Gastroesophageal sphincter (tissue), 4 donors: ENCODE measurements around the gene ZBED3. TPM values are rescaled to one million over a fixed set of nuclear protein-coding genes. Genes with fewer than 3 reads are reported as not detected.

Experiments
- ATAC-seq: fragments of 150-250 bp; one replicate; pipeline ENCODE4 v1.9.1; 2016; ENCODE audit warnings: mild to moderate bottlenecking, moderate library complexity
- H3K27ac ChIP-seq, 4 donors: fragments of 200-600 bp; sonication (generic) in 3 of 4; 1 replicate in 3 of 4; 2 replicates in 1 of 4; pipeline ENCODE4 v1.5.1; 2016 to 2019
- H3K27me3 ChIP-seq: fragments of 200-600 bp; sonication (generic); one replicate; pipeline ENCODE4 v1.5.1; 2019
- H3K36me3 ChIP-seq, 2 donors: fragments of 200-600 bp; sonication (generic); one replicate each; pipeline ENCODE4 v1.5.1; 2019; ENCODE audit warnings: control low read depth in 1 of 2
- H3K4me1 ChIP-seq, 3 donors: fragments of 200-600 bp; sonication (generic); 1 replicate in 2 of 3; 2 replicates in 1 of 3; pipeline ENCODE4 v1.5.1; 2016 to 2019; ENCODE audit warnings: control low read depth in 2 of 3
- H3K4me3 ChIP-seq, 2 donors: fragments of 200-600 bp; sonication (generic); one replicate each; pipeline ENCODE4 v1.5.1; 2019; ENCODE audit warnings: mild to moderate bottlenecking in 1 of 2, moderate library complexity in 1 of 2
- H3K9me3 ChIP-seq, 3 donors: fragments of 200-600 bp; sonication (generic); one replicate each; pipeline ENCODE4 v1.5.1; 2017 to 2019; ENCODE audit warnings: control low read depth in 2 of 3
- EP300 ChIP-seq: sonication (generic); formaldehyde crosslinking; IDR thresholded peaks from one replicate; pipeline ENCODE4 v1.6.1; 2017; ENCODE audit warnings: antibody characterized with exemption, mild to moderate bottlenecking
- POLR2A ChIP-seq, 2 donors: fragments of 450-650 bp; IDR thresholded peaks; one replicate each; pipeline ENCODE4 v1.6.1; 2017; ENCODE audit warnings: antibody characterized with exemption in 2 of 2, mild to moderate bottlenecking in 2 of 2, moderate library complexity in 1 of 2
- POLR2AphosphoS5 ChIP-seq: sonication (generic); formaldehyde crosslinking; IDR thresholded peaks from one replicate; pipeline ENCODE4 v1.6.1; 2017; ENCODE audit warnings: antibody characterized with exemption
- WGBS, 2 donors: methylation state at CpG; one replicate each; pipeline ENCODE4 v1.1.5; 2018; ENCODE audit warnings: low coverage in 1 of 2; 5-methylcytosine and 5-hydroxymethylcytosine counted together
- total RNA-seq, 4 donors: library from RNA; depleted of rRNA; stranded (reverse); fragments of >200 nt; gene quantifications; one replicate each; pipeline ENCODE4 v1.1.0, GENCODE V29; 2016
- TF ChIP-seq, protein P1 (sequence below), 4 experiments: fragments of 200-600 bp in 2 of 4; fragments of 450-650 bp in 2 of 4; sonication (generic) in 1 of 4; IDR thresholded peaks; one replicate each; pipeline ENCODE4 v1.5.1; 2017 to 2019; ENCODE audit warnings: antibody characterized with exemption in 4 of 4, mild to moderate bottlenecking in 2 of 4, moderate library complexity in 2 of 4

The ZBED3 gene
- total RNA-seq, 4 donors from 2014 or later = 3.2 to 16.2 (median 9.2) TPM

DNA sequence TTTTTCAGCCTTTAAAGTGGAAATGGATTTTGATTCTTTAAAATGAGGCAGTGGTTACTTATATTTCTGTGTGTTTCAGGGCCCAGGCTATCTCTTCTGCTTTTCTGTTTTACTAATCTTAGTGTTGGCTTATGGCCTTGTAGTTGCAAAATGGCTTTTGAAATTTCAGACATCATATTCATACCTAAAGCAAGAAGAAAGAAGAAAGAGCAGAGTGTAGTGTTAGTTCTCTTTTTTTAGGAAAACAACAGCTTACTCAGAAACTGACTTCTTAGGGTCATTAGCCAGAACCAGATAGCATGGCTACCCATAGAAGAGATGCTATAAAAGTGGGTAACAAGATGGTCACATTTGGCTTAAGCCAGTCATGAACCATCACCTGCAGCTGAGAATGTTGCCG, 20.9 kb downstream of the ZBED3 start:
- WGBS, 2 donors = 100% methylated on average over 1 of the region's 1 CpG
- Histone ChIP-seq H3K27me3 (no peaks in the 10 kb centered on the region), H3K36me3 (peaks cover 4 to 76% of the 10 kb centered on the region in 2 donors), H3K4me3 (no peak overlapping the region), H3K4me1 (no peaks in the 10 kb centered on the region), H3K9me3 (no peaks in the 10 kb centered on the region), H3K27ac (no peak overlapping the region)
- no peak for ATAC-seq
- TF ChIP-seq EP300 (no peak), POLR2AphosphoS5 (no peak), POLR2A (IDR thresholded peaks at IDR 0.05) (no peak)
- TF ChIP-seq, protein P1, sequence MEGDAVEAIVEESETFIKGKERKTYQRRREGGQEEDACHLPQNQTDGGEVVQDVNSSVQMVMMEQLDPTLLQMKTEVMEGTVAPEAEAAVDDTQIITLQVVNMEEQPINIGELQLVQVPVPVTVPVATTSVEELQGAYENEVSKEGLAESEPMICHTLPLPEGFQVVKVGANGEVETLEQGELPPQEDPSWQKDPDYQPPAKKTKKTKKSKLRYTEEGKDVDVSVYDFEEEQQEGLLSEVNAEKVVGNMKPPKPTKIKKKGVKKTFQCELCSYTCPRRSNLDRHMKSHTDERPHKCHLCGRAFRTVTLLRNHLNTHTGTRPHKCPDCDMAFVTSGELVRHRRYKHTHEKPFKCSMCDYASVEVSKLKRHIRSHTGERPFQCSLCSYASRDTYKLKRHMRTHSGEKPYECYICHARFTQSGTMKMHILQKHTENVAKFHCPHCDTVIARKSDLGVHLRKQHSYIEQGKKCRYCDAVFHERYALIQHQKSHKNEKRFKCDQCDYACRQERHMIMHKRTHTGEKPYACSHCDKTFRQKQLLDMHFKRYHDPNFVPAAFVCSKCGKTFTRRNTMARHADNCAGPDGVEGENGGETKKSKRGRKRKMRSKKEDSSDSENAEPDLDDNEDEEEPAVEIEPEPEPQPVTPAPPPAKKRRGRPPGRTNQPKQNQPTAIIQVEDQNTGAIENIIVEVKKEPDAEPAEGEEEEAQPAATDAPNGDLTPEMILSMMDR (IDR thresholded peaks at IDR 0.05) = no peak

DNA sequence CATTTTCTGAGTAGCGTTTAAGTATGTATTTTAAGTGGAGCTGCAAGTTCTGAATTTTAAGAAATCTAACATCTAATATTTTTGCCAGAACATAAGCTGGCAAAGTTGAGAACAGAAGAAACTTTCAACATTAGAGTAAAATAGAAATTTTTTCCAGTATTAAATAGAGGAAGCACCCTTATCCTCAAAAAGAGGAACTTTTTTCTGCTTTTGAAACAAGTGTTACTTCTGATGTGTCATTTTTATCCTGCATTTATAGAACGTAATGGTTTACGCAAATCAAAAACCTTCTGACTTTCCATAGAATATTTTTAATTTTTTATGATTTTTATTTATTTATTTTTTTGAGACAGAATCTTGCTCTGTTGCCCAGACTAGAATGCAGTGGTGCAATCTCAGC, 21.8 kb downstream of the ZBED3 start:
- no peak for ATAC-seq
- 82 to 83% methylated on average over 3 of the region's 3 CpGs for WGBS, 2 donors
- Histone ChIP-seq H3K9me3 (no peaks in the 10 kb centered on the region), H3K27ac (no peak overlapping the region), H3K4me3 (no peak overlapping the region), H3K4me1 (no peaks in the 10 kb centered on the region), H3K27me3 (no peaks in the 10 kb centered on the region), H3K36me3 (peaks cover 4 to 82% of the 10 kb centered on the region in 2 donors)
- TF ChIP-seq, protein P1 (IDR thresholded peaks at IDR 0.05) = no peak
- TF ChIP-seq POLR2A (IDR thresholded peaks at IDR 0.05) (no peak), EP300 (no peak), POLR2AphosphoS5 (no peak)

DNA sequence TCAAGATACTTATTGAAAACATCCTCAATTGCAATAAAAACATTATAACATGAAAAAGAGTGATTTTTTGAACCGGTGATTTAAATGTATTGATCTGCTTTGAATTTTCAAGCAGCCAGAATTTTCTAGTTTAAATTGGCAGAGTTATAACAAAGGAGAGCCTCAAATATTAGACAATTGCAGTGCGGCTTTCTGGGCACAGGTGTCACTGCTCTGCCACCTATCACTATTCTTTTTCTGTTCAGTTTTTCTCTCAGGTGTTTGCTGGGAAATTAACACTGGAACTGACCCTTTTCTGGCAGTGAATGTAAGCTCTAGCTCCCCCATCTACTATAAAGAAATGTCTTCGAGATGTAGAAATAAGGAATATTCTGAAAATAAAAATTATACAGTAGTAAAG, 23.0 kb downstream of the ZBED3 start:
- ATAC-seq = no peak
- peaks cover 4 to 91% of the 10 kb centered on the region in 2 donors for H3K36me3 ChIP-seq
- WGBS, 2 donors = 63 to 100% methylated on average over 3 of the region's 3 CpGs
- no peaks in the 10 kb centered on the region for H3K27me3 ChIP-seq
- TF ChIP-seq POLR2AphosphoS5 (no peak), POLR2A (IDR thresholded peaks at IDR 0.05) (no peak), EP300 (no peak)
- TF ChIP-seq, protein P1 (IDR thresholded peaks at IDR 0.05) = no peak
- H3K9me3 ChIP-seq = no peaks in the 10 kb centered on the region
- H3K27ac ChIP-seq = no peak overlapping the region
- no peak overlapping the region for H3K4me3 ChIP-seq
- H3K4me1 ChIP-seq = no peaks in the 10 kb centered on the region

GRCh38 chr5:77046416-77047073, 40.5 kb downstream of the ZBED3 start:
- H3K36me3 ChIP-seq = peaks cover 0 to 62% of the 10 kb centered on the region in 2 donors
- H3K27me3 ChIP-seq = no peaks in the 10 kb centered on the region
- H3K4me3 ChIP-seq = no peak overlapping the region
- H3K27ac ChIP-seq = no peak overlapping the region
- no peaks in the 10 kb centered on the region for H3K4me1 ChIP-seq
- no peak for TF ChIP-seq POLR2AphosphoS5
- TF ChIP-seq, protein P1 (IDR thresholded peaks at IDR 0.05) = no peak
- TF ChIP-seq POLR2A (IDR thresholded peaks at IDR 0.05) = no peak
- no peak for TF ChIP-seq EP300
- ATAC-seq = no peak
- WGBS, 2 donors = 92 to 100% methylated on average over 1 of the region's 1 CpG
- no peaks in the 10 kb centered on the region for H3K9me3 ChIP-seq

DNA sequence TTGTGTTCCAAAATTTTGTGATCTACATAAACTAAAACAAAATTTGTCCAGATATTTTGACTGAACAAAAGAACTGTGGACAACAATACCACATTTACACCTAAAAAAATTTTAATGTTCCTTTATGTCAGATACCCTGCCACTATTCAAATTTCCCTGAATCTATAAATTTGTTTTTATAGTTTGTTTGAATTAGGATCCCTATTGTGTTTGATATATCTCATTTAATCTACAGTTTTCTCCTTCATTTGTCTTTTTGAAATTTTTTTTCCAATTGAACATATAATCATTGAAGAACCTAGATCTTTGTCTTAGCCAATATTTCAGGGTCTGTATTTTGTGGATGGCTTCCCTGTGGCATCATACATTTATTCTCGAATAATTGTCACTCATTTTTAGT, 51.1 kb downstream of the ZBED3 start:
- ATAC-seq = no peak
- WGBS, 2 donors = 89 to 100% methylated on average over 1 of the region's 1 CpG
- Histone ChIP-seq H3K36me3 (peaks cover 13 to 59% of the 10 kb centered on the region in 2 donors), H3K9me3 (no peaks in the 10 kb centered on the region), H3K27ac (no peak overlapping the region), H3K4me1 (peaks cover 0 to 20% (median 9%) of the 10 kb centered on the region in 3 donors), H3K27me3 (no peaks in the 10 kb centered on the region), H3K4me3 (no peak overlapping the region)
- TF ChIP-seq EP300 (no peak), POLR2AphosphoS5 (no peak), POLR2A (IDR thresholded peaks at IDR 0.05) (no peak)
- TF ChIP-seq, protein P1 (IDR thresholded peaks at IDR 0.05) = no peak
